ENCODE results near the gene NLRP5. TPM values are rescaled to one million over a fixed set of nuclear protein-coding genes. Genes with fewer than 3 reads are reported as not detected.

The NLRP5 gene
- total RNA-seq, 1 experiment from 2014 or later = not detected

DNA sequence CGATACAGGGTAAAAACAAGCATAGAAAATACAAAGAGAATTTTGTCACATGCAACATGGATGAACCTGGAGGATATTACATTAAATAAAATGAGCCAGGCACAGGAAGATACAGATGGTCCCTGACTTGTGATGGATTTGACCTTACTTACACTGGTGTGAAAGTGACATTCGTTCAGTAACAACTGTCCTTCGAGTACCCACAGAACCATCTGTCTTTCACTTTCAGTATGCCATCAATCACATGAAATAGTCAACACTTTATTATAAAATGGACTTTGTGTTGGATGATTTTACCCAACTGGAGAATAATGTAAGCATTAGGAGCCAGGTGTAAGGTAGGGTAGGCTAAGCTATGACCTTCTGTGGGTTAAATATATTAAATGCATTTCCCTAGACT is 83.1 kb downstream of the NLRP5 start:
- no peak for TF ChIP-seq EZH2 (IDR thresholded peaks at IDR 0.05; ENCODE audit: low read depth)
- TF ChIP-seq, protein P1, sequence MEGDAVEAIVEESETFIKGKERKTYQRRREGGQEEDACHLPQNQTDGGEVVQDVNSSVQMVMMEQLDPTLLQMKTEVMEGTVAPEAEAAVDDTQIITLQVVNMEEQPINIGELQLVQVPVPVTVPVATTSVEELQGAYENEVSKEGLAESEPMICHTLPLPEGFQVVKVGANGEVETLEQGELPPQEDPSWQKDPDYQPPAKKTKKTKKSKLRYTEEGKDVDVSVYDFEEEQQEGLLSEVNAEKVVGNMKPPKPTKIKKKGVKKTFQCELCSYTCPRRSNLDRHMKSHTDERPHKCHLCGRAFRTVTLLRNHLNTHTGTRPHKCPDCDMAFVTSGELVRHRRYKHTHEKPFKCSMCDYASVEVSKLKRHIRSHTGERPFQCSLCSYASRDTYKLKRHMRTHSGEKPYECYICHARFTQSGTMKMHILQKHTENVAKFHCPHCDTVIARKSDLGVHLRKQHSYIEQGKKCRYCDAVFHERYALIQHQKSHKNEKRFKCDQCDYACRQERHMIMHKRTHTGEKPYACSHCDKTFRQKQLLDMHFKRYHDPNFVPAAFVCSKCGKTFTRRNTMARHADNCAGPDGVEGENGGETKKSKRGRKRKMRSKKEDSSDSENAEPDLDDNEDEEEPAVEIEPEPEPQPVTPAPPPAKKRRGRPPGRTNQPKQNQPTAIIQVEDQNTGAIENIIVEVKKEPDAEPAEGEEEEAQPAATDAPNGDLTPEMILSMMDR (conservative IDR thresholded peaks at IDR 0.05) = no peak
- Histone ChIP-seq H3K9me3 (ENCODE audit: insufficient read depth, low read depth) (no peaks in the 10 kb centered on the region), H4K20me1 (ENCODE audit: insufficient read depth) (no peaks in the 10 kb centered on the region), H3K27ac (no peak overlapping the region), H3K79me2 (ENCODE audit: low read depth) (no peaks in the 10 kb centered on the region), H3K9me2 (ENCODE audit: insufficient read depth) (no peaks in the 10 kb centered on the region), H3K4me3 (no peak overlapping the region), H3K27me3 (ENCODE audit: insufficient read depth, low read depth) (peaks cover 32% of the 10 kb centered on the region), H2AFZ (no peak overlapping the region), H3K4me2 (no peak overlapping the region), H3F3A (ENCODE audit: insufficient read depth, low read depth) (no peaks in the 10 kb centered on the region), H3K36me3 (ENCODE audit: low read depth) (no peaks in the 10 kb centered on the region), H3K4me1 (replicated peaks; ENCODE audit: insufficient read depth) (no peaks in the 10 kb centered on the region)
- CTCF ChIA-PET = no interaction called here
- no TSS peak for BruUV-seq (replicated peaks)
- DNase-seq = no peak
- intact Hi-C loops (cut with micrococcal nuclease; ENCODE audit: unreplicated experiment) = loop anchor here (10.0 kb wide), 1 partner anchor 435 kb away; no protein-coding TSS in a partner anchor
- POLR2A ChIA-PET (ENCODE audit: unreplicated experiment) = no interaction called here

DNA sequence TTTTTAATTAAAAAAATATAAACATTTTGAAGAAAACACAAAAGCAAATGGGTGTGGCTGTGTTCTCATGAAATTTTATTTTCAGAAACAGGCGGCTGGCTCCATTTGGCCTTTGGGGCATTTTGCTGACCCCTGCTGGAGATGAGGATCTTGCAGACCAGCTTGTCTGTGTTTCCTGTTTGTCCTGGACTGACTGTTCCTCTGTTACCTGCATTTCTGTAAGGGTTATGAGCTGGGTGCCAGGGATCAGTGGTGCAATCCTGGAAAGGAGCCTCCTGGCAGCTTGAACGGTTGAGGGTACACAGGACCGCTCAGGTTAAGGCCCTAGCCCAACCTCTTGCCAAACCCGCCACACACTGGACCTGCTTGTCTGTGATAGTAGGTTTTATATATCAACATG is 84.6 kb downstream of the NLRP5 start:
- Histone ChIP-seq H2AFZ (no peak overlapping the region), H3K36me3 (ENCODE audit: low read depth) (no peaks in the 10 kb centered on the region), H3F3A (ENCODE audit: insufficient read depth, low read depth) (no peaks in the 10 kb centered on the region), H3K27ac (no peak overlapping the region), H3K4me2 (no peak overlapping the region), H3K79me2 (ENCODE audit: low read depth) (no peaks in the 10 kb centered on the region), H4K20me1 (ENCODE audit: insufficient read depth) (no peaks in the 10 kb centered on the region), H3K9me3 (ENCODE audit: insufficient read depth, low read depth) (no peaks in the 10 kb centered on the region), H3K9me2 (ENCODE audit: insufficient read depth) (no peaks in the 10 kb centered on the region), H3K4me3 (no peak overlapping the region), H3K27me3 (ENCODE audit: insufficient read depth, low read depth) (peaks cover 20% of the 10 kb centered on the region), H3K4me1 (replicated peaks; ENCODE audit: insufficient read depth) (no peaks in the 10 kb centered on the region)
- CTCF ChIA-PET = interaction anchor here (1.1 kb wide), 1 partner anchor 262 kb away, joined by 4 read pairs; no protein-coding TSS in a partner anchor
- POLR2A ChIA-PET (ENCODE audit: unreplicated experiment) = no interaction called here
- intact Hi-C loops (cut with micrococcal nuclease; ENCODE audit: unreplicated experiment) = loop anchor here (10.0 kb wide), 1 partner anchor 436 kb away; no protein-coding TSS in a partner anchor
- DNase-seq = no peak
- TF ChIP-seq, protein P1 (conservative IDR thresholded peaks at IDR 0.05) = peak; percentile 40; the same call in 1 of the 2 replicates
- no peak for TF ChIP-seq EZH2 (IDR thresholded peaks at IDR 0.05; ENCODE audit: low read depth)
- no TSS peak for BruUV-seq (replicated peaks)

DNA sequence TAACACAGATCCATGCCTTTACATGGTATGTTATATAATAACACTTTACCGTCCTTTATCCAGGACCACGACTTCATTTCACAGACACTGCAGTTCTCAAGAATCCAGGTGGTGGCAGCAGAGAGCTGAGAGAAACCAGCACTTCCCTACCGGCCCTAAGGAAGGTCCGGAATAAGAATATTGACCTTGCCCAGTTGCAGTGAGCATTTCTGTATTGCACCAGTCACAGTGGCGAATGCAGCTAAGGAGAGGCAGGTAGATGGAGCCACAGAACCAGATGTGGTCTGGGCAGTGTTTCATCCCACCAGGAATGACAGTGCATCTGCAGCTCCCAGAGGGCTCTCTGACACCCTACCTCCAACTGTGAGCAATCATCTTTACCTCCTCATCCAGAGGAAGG is 89.9 kb downstream of the NLRP5 start:
- no peak overlapping the region for H3K4me3 ChIP-seq
- TF ChIP-seq, protein P1 (conservative IDR thresholded peaks at IDR 0.05) = peak; percentile 96
- no peak for TF ChIP-seq EZH2 (IDR thresholded peaks at IDR 0.05; ENCODE audit: low read depth)
- H3K4me1 ChIP-seq (replicated peaks; ENCODE audit: insufficient read depth) = no peaks in the 10 kb centered on the region
- peaks cover 7% of the 10 kb centered on the region; the same call in 1 of the 2 replicates for H3K27me3 ChIP-seq (ENCODE audit: insufficient read depth, low read depth)
- ChIA-PET POLR2A (ENCODE audit: unreplicated experiment) (interaction anchor here (0.6 kb wide), 1 partner anchor 1313 kb away, joined by 3 read pairs; the partner anchor contains the start of gene ZNF548), CTCF (interaction anchor here (1.9 to 2.2 kb wide), 2 partner anchors 177 to 257 kb away, joined by 16 to 17 read pairs; no protein-coding TSS in a partner anchor)
- no peak overlapping the region for H2AFZ ChIP-seq
- 0 out of 2 replicates have a peak, but pooled peaks cover 4% of the 10 kb centered on the region for H4K20me1 ChIP-seq (ENCODE audit: insufficient read depth)
- no peak overlapping the region for H3K4me2 ChIP-seq
- no peaks in the 10 kb centered on the region for H3K9me2 ChIP-seq (ENCODE audit: insufficient read depth)
- DNase-seq = peak; percentile 53 to 71
- H3K79me2 ChIP-seq (ENCODE audit: low read depth) = no peaks in the 10 kb centered on the region
- no peaks in the 10 kb centered on the region for H3K9me3 ChIP-seq (ENCODE audit: insufficient read depth, low read depth)
- H3K27ac ChIP-seq = no peak overlapping the region
- H3K36me3 ChIP-seq (ENCODE audit: low read depth) = no peaks in the 10 kb centered on the region
- H3F3A ChIP-seq (ENCODE audit: insufficient read depth, low read depth) = peaks cover 5% of the 10 kb centered on the region
- intact Hi-C loops (cut with micrococcal nuclease; ENCODE audit: unreplicated experiment) = loop anchor here (1.0 to 10.0 kb wide), 3 partner anchors 177 to 442 kb away; no protein-coding TSS in a partner anchor
- no TSS peak for BruUV-seq (replicated peaks)
